Limb (tissue), 2 donors: ENCODE data around the gene MTF2.

Experiments
- DNase-seq, 2 donors: peaks; one replicate each; pipeline ENCODE4 v3.0.0-alpha.2; 2016; ENCODE audit errors: extremely low spot score in 2 of 2

The MTF2 gene

DNA sequence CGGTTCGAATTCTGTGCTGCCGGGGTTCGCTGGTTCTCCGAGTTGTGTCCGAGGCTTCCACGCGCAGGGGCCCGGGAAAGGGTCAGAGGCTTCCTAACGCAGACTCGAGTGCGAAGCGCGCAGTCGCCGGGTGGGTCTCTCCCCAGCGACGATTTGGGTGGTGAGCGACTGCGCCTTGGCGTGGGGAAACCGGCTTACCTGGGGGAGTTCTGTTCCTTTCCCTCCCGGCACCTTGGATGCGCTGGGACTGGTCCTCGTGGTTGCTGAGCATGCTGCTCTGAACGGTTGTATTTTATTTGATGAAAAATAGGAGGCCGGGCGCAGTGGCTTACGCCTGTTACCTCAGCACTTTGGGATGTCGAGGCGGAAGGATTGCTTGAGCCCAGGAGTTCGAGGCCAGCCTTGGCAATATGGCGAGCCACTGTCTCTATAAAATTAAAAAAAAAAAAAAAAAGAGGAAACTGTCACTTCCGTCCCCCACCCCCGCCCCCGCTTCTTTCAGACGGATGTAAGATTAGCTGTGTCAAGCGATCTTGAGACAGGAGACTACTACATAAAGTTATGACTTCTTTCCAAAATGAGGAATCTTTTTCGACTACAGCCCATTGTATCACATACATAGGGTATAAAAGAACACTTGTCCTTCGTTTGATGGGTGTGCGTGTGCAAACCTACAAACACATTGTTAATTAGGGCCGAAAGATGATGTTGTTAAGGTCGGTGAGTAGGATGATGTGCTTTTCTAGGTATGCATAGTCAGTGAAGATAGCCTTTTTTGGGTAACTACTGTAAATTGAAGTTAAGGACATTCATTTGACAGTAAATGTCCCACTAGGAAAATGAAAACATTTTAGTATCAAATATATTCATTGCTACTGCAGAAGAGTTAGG is 101.9 kb downstream of the MTF2 start, which contains the start of gene CCDC18:
Gene CCDC18, plus strand, starts transcription at position 2 of the 891 bp plus-strand sequence. CDS start 2,638 bp downstream, outside the sequence.
- DNase-seq: no peak

- no peak for DNase-seq
These were observed 107.6 kb downstream of the MTF2 start for GRCh38 chr1:93186667-93187066.
